NCI-H524 (cell line): ENCODE data around the gene HMGCLL1.

Experiments used
- DNase-seq, 2 experiments: peaks; one replicate each; lab custom pipeline; 2025; lab: John Stamatoyannopoulos, UW

HMGCLL1 gene

DNA sequence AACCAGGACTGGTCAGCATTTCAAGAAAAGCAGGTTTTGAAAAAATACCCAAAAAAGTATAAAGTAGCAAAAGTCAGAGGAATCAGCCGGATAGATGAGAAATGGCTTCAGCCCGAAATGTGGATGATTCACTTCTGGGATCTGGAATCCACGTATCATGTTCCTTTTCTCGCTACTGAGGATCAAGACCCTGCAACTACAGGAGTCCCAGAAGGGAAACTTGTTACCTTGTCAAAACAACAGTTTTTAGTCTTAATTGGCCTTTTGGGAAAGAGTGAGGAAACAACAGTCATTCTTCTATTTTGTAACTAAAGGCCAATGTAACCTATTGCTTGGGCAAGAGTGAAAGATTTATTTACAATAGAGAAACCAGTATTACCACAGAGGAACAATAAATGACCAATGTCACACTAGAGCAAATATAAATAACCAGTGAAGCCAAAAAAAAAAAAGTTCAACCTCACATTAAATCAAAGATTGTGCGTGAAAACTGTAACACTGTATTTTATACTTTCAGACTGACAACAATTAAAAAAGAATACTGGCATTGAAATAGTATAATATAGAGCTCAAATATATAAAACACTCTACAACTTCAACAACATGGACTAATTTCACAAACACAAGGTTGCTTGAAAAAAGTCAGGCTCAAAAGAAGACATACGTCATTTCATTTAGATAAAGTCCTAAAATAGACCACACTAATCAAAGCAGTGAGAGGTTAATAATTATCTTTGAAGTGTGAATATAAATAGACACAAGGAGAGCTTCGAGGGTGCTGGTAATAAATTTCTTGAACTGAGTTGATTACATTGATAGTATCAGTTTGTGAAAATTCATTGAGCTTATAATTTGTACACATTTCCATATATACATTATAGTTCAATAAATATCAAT lies 135.5 kb downstream of the HMGCLL1 start:
- no peak for DNase-seq

DNA sequence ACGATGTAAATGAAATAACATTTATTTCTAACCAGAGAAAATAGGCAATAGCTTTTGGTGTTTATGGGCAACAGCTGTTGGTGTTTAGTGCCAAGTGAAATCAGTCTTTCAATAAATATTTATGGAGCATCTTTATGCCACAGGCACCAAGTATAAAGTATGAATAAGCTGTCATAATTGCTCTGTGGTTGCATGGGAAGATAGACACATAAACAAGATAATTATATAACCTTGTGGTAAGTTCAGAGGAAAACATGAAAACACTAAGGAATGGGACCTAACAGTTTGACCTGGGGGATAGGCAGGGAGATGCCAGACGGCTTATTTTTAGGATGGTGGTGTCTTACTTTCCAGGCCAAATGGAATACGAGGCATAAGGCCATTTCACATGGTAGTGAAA lies 140.8 kb downstream of the HMGCLL1 start:
- DNase-seq: no peak

DNA sequence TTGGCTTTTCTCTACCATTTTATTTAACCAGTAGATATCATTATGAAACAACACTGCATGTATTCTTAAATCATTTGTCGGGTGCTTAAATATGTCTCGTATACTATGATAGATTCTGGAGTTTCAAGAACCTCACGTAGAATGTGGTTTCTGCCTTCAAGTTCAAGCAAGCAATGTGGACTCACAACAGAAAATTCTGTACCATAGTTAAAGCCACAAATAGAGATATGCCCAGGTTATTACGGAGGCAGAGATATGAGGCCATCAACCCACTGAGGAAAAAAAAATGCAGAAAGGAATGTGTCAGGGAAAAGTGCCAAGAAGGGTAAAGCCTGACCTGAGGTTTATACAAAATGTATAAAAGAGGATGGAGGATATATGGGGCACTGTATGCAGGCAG lies 141.9 kb downstream of the HMGCLL1 start:
- no peak for DNase-seq

DNA sequence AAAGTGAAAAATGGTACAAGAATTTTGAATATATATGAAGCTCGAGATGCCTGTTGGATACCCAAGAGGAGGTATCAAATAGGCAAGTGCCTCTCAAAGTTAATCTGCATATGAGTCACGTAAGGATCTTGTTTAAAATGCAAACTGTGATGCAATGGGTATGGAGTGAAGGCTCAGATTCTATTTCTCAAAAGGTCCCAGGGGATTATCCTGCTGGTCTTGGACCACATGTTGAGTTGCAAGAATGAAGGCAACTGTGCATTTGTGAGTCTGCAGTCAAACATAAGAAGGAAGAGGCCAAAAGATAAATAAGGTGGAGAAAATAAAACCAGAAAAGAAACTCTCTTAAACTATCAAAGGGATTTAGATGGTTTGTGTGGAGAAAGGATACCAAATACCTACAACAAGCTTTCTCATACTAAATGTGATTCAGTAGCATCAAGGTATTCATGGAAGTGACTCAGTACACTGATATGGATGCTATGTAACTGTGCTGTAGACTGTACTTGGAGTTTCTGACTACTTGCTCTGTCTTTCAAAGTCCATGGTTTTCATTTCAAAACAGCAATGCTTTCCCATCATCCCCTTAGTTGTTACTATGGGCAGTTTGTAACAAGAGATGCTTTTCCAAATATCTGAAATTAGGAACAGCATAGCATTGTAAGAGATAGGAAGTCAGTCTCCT lies 145.4 kb downstream of the HMGCLL1 start:
- DNase-seq: peak; percentile 54 to 90

DNA sequence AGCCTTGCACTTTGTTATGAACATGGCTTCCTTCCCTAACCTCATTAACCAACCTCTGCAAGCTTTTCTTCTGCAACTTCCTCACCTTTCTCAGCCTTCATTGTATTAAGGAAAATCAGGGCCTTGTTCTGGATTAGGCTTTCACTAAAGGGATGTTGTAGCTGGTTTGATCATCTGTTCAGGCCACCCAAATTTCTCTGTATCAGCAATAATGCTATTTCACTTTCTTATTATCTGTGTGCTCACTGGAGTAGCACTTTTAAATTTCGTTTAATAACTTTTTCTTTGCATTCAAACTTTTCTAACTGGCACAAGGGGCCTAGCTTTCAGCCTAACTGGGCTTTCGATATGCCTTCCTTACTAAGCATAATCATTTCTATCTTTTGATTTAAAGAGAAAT lies 155.1 kb downstream of the HMGCLL1 start:
- DNase-seq: no peak

DNA sequence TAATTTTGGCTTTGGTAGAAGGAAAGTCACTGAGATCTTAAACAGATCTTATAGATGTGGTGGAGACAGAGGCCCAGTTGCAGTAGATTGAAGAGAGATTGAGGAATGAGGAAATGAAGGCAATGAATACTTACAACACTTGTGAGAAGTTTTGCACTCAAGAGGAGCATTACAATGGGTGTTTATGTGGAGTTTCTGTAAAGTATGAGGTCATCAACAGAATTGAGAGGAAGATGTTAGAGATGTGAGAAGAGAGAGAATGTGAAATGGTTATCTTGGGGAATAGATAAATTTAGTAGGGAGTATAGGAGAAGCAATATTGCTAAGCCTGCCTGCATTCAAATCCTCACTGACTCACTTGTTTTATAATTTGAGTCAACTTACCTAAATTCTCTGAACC lies 168.3 kb downstream of the HMGCLL1 start:
- DNase-seq: no peak

DNA sequence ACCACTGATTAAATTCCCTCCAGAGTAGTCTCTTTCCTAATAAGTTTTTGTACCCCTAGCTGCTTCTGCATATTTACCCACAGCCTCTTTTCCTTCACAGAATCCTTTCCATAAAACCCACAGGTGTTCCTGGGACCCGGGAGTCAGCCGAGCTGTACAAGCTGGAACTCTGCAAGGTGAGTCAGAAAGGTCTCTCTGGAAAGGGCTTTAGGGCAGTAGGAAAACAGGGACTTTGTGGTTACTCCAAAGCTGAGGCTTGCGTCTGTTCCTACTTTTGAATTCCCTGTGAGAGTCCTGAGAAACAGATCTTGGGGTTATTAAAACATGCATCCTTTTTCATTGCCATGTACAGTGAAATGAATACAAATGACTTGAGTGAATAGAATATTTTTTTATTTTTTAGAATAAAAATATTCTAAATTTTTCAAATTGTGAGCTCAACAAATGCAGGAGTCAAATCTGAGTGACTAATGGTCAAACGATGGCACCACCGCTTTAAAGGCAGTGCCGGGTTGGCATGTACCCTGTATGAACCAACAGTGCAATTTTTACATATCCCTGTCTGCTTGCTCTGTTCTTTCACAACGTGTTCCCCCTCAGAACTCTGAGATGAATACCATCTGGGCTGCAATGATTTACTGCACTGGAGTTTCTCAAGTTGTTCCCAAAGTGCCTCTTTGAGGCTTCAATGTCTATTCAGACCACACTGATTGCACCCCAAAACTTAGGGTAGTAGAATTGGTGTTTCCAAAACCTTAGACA lies 173.3 kb downstream of the HMGCLL1 start:
- no peak for DNase-seq

DNA sequence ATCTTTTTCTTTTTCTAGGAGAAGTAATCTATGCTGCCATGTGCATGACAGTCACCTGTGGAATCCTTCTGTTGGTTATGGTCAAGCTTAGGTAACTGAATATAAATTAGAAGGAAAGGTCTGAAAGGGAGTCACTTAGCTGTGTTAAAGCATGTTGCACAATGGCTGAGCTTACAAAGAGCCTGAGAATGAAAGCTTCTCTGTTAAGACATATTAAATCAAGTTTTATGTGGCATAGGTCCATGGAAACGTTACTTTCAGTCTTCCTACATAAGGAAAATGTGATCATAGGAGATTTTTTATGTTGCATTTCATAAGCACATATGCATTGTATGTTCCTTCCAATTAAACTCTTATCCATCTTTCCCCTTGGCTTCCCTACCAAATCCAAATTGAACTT lies 179.6 kb downstream of the HMGCLL1 start:
- DNase-seq: no peak

DNA sequence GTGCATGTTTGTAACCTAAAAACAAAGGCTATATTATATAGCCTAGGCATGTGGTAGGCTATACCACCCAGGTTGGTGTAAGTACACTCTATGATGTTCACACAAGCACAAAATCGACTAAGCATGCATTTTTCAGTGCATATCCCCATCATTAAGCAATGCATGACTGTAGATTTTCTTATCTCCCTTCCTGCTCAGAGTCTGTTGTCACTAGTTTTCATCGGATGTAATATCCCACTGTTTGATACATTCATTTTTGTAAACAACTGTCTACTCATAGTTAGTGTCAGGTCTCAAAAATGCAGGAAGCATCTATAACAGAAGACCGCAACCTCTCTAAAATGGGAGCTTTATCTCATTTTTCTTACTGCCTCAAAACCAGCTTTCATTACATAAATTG lies 181.0 kb downstream of the HMGCLL1 start:
- no peak for DNase-seq

DNA sequence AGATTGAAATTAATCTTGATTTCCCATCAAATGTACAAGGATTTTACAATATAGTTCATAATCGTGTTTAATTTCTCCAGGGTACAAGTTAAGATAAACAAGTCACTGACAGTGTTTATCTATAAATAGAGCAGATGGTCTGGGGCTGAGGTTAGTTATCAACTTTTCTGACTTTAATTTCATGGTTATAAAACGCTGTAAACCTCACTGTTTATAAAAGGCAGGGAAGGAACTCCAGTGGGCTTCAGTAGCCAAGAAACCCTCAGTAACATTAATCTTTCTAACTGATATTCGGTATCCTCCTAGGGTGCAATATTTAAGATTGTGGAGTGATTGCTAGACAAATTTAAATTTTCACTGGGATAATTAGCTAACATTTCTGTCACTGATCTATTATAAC lies 183.1 kb downstream of the HMGCLL1 start:
- DNase-seq: no peak

DNA sequence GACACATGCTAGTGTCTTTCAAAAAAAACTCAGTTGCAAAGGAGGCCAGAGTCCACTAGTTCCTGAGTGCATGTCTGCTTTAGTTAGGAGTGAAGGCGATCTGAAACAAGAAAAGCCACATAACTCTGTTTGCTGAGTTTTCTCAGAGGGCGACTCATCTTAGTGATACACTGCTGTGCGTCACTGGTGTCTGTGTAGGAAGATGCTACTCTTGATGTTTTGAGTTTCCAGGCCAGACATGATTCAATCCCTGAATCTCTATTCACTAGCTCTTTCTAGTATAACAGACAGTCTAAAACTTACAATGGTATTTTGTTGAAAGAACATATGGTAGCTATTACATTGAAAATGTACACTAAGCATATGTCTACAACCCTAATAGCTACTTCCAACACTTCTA lies 190.8 kb downstream of the HMGCLL1 start:
- no peak for DNase-seq
